PC-3 (cell line): ENCODE data around the gene EPC2. TPM values are rescaled to one million over a fixed set of nuclear protein-coding genes. Genes with fewer than 3 reads are reported as not detected.
A peak's percentile ranks its signal among the peaks of the same experiment; 100 is the strongest.

Experiments
- ATAC-seq: fragments of 200-7000 bp; cut with Tn5 transposase; 2 replicates; pipeline ENCODE4 v1.9.1; 2020; ENCODE audit warnings: mild to moderate bottlenecking, moderate library complexity
- BruUV-seq: library from RNA; stranded (reverse); fragments of 400-500 nt; replicated peaks from 2 replicates; lab custom pipeline; 2021; lab: Mats Ljungman, UMichigan
- CTCF ChIA-PET: fragments of 300-600 bp; sonication (Branson Sonifier 250); formaldehyde crosslinking; loops from one replicate; lab custom pipeline; 2022; ENCODE audit warnings: antibody characterized with exemption; lab: Charles Lee
- POLR2A ChIA-PET: fragments of 300-600 bp; sonication (Branson Sonifier 250); formaldehyde crosslinking; loops from one replicate; lab custom pipeline; 2022; ENCODE audit warnings: antibody characterized with exemption; ENCODE audit not compliant: unreplicated experiment; lab: Charles Lee
- DNase-seq: peaks from one replicate; pipeline ENCODE4 v3.0.0-alpha.2; 2015
- H2AFZ ChIP-seq: fragments of 300-600 bp; sonication (generic); 2 replicates; pipeline ENCODE4 v1.6.0; 2016; ENCODE audit warnings: antibody characterized with exemption, low read length
- H3F3A ChIP-seq: fragments of 300-600 bp; sonication (generic); one replicate; pipeline ENCODE4 v1.6.0; 2017; ENCODE audit warnings: antibody characterized with exemption, low read length, control low read depth, mild to moderate bottlenecking; ENCODE audit not compliant: unreplicated experiment
- H3K27ac ChIP-seq: fragments of 300-600 bp; sonication (generic); 2 replicates; pipeline ENCODE4 v1.5.1; 2016; ENCODE audit warnings: mild to moderate bottlenecking, low read length
- H3K27me3 ChIP-seq: fragments of 300-600 bp; sonication (generic); 2 replicates; pipeline ENCODE4 v1.6.1; 2016; ENCODE audit warnings: low read length, mixed read lengths
- H3K36me3 ChIP-seq: fragments of 300-600 bp; sonication (generic); 2 replicates; pipeline ENCODE4 v1.6.1; 2016; ENCODE audit warnings: low read depth, mixed run types, low read length, mixed read lengths
- H3K4me1 ChIP-seq: fragments of 300-600 bp; sonication (generic); 2 replicates; pipeline ENCODE4 v1.5.1; 2016; ENCODE audit warnings: low read length; ENCODE audit not compliant: insufficient read depth
- H3K4me2 ChIP-seq: fragments of 300-600 bp; sonication (generic); 2 replicates; pipeline ENCODE4 v1.6.0; 2016; ENCODE audit warnings: low read length
- H3K4me3 ChIP-seq: fragments of 300-600 bp; sonication (generic); 2 replicates; pipeline ENCODE4 v1.5.1; 2016; ENCODE audit warnings: mild to moderate bottlenecking, low read length, mixed read lengths
- H3K79me2 ChIP-seq: fragments of 300-600 bp; sonication (generic); 2 replicates; pipeline ENCODE4 v1.6.1; 2017; ENCODE audit warnings: low read length, mixed read lengths
- H3K9ac ChIP-seq: fragments of 300-600 bp; sonication (generic); 2 replicates; pipeline ENCODE4 v1.6.0; 2016; ENCODE audit warnings: mild to moderate bottlenecking, low read length
- H3K9me2 ChIP-seq: fragments of 300-600 bp; sonication (generic); replicated peaks from 2 replicates; pipeline ENCODE4 v1.6.1; 2016; ENCODE audit warnings: mixed run types, low read length, mixed read lengths
- H3K9me3 ChIP-seq: fragments of 300-600 bp; sonication (generic); 2 replicates; pipeline ENCODE4 v1.6.1; 2016; ENCODE audit warnings: low read length, mixed read lengths
- H4K20me1 ChIP-seq: fragments of 300-600 bp; sonication (generic); 2 replicates; pipeline ENCODE4 v1.6.1; 2016; ENCODE audit warnings: low read length, mixed read lengths
- EZH2 ChIP-seq: fragments of 300-600 bp; sonication (generic); IDR thresholded peaks from one replicate; pipeline ENCODE4 v1.6.1; 2017; ENCODE audit warnings: antibody characterized with exemption, mild to moderate bottlenecking, low read length; ENCODE audit not compliant: unreplicated experiment
- EZH2phosphoT487 ChIP-seq: fragments of 300-600 bp; sonication (generic); IDR thresholded peaks from 2 replicates; pipeline ENCODE4 v1.6.1; 2018; ENCODE audit warnings: mild to moderate bottlenecking, antibody characterized with exemption, low read length, borderline replicate concordance
- intact Hi-C: fragments of 100-400 bp; cut with micrococcal nuclease; formaldehyde crosslinking; loops from 2 replicates; pipeline ENCODE4 v1.9.0; 2023
- total RNA-seq: library from RNA; depleted of rRNA; stranded (reverse); fragments of >200 nt; gene quantifications from 2 replicates; pipeline ENCODE4 v1.2.3, GENCODE V29; 2014
- TF ChIP-seq, protein P1 (sequence below): fragments of 300-600 bp; sonication (generic); conservative IDR thresholded peaks from 2 replicates; pipeline ENCODE4 v1.5.1; 2017; ENCODE audit warnings: antibody characterized with exemption, low read depth, mild to moderate bottlenecking, low read length

Gene EPC2
- total RNA-seq, 1 experiment from 2014 or later = 20.6 TPM

DNA sequence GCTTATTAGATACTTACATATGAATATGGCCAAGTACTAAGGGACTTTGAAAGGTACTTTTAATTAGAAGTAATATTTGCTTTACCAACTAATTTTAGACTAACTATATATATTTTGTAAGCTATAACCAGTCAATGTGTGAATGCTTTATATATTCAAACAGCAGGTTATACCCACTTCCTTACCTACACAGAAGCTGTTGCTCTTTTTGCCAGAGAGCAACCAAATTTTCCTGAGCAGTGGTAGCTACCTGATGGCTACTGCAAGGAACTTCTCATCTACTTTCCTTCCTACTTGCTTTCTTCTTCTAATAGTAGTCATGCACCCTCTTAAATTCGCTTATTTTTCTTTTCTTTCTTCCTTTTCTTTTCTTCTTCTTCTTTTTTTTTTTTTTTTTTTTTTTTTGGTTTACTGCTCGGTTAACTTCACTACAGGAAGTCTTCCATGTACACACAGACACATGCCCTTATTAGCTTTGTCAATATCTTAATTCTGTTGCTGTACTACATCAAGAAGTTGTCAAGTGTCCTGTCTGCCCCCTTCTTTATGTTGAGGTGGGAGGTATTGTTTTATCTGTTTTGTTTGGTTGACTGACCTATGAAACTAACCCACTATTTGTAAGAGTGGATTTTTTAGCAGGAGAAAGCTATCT, 95.0 kb downstream of the EPC2 start:
- H3K9ac ChIP-seq = no peak overlapping the region
- ChIA-PET POLR2A (interaction anchor here (0.7 kb wide), 1 partner anchor 626 kb away, joined by 19 read pairs; no protein-coding TSS in a partner anchor), CTCF (interaction anchor here (0.7 kb wide), 1 partner anchor 328 kb away, joined by 4 read pairs; no protein-coding TSS in a partner anchor)
- peaks cover 4% of the 10 kb centered on the region for H3K79me2 ChIP-seq
- H3K27me3 ChIP-seq = no peaks in the 10 kb centered on the region
- H2AFZ ChIP-seq = no peak overlapping the region
- no peak for TF ChIP-seq EZH2phosphoT487
- H3K4me3 ChIP-seq = no peak overlapping the region
- intact Hi-C loops = no loop called here
- H3K4me2 ChIP-seq = no peak overlapping the region
- H3K36me3 ChIP-seq = no peaks in the 10 kb centered on the region
- H3K9me2 ChIP-seq = no peaks in the 10 kb centered on the region
- ATAC-seq (no peak), DNase-seq (no peak)
- no TSS peak for BruUV-seq
- H4K20me1 ChIP-seq = peaks cover 6% of the 10 kb centered on the region; the same call in 1 of the 2 replicates
- H3K9me3 ChIP-seq = no peaks in the 10 kb centered on the region
- H3K4me1 ChIP-seq = no peaks in the 10 kb centered on the region
- no peak overlapping the region for H3K27ac ChIP-seq
- no peaks in the 10 kb centered on the region for H3F3A ChIP-seq

- no peak for TF ChIP-seq EZH2
- TF ChIP-seq, protein P1, sequence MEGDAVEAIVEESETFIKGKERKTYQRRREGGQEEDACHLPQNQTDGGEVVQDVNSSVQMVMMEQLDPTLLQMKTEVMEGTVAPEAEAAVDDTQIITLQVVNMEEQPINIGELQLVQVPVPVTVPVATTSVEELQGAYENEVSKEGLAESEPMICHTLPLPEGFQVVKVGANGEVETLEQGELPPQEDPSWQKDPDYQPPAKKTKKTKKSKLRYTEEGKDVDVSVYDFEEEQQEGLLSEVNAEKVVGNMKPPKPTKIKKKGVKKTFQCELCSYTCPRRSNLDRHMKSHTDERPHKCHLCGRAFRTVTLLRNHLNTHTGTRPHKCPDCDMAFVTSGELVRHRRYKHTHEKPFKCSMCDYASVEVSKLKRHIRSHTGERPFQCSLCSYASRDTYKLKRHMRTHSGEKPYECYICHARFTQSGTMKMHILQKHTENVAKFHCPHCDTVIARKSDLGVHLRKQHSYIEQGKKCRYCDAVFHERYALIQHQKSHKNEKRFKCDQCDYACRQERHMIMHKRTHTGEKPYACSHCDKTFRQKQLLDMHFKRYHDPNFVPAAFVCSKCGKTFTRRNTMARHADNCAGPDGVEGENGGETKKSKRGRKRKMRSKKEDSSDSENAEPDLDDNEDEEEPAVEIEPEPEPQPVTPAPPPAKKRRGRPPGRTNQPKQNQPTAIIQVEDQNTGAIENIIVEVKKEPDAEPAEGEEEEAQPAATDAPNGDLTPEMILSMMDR = no peak
- TF ChIP-seq EZH2phosphoT487 = no peak
- H3K4me2 ChIP-seq = no peak overlapping the region
- no TSS peak for BruUV-seq
- no peak overlapping the region for H3K4me3 ChIP-seq
- POLR2A ChIA-PET = no interaction called here
- no peaks in the 10 kb centered on the region for H3K9me2 ChIP-seq
- H3K36me3 ChIP-seq = no peaks in the 10 kb centered on the region
- no peak for DNase-seq
- no peak overlapping the region for H3K9ac ChIP-seq
- H3K27me3 ChIP-seq = no peaks in the 10 kb centered on the region
- no peak for ATAC-seq
- no peaks in the 10 kb centered on the region for H4K20me1 ChIP-seq
- H3K4me1 ChIP-seq = no peaks in the 10 kb centered on the region
- H3K79me2 ChIP-seq = no peaks in the 10 kb centered on the region
- H2AFZ ChIP-seq = no peak overlapping the region
- no peaks in the 10 kb centered on the region for H3K9me3 ChIP-seq
- CTCF ChIA-PET = no interaction called here
- no peak overlapping the region for H3K27ac ChIP-seq
- intact Hi-C loops = no loop called here
- H3F3A ChIP-seq = no peaks in the 10 kb centered on the region
Measured at GRCh38 chr2:148742373-148742772, 97.8 kb downstream of the EPC2 start.

GRCh38 chr2:148745151-148745851, 100.8 kb downstream of the EPC2 start:
- Histone ChIP-seq H3K27me3 (no peaks in the 10 kb centered on the region), H3K4me1 (no peaks in the 10 kb centered on the region), H3K9me3 (no peaks in the 10 kb centered on the region), H3F3A (no peaks in the 10 kb centered on the region), H3K9ac (no peak overlapping the region), H3K9me2 (no peaks in the 10 kb centered on the region), H4K20me1 (no peaks in the 10 kb centered on the region), H3K4me3 (no peak overlapping the region), H2AFZ (no peak overlapping the region), H3K36me3 (no peaks in the 10 kb centered on the region), H3K79me2 (no peaks in the 10 kb centered on the region), H3K4me2 (no peak overlapping the region), H3K27ac (no peak overlapping the region)
- DNase-seq (peak; percentile 20), ATAC-seq (peak; percentile 35)
- no TSS peak for BruUV-seq
- POLR2A ChIA-PET = interaction anchor here (0.6 kb wide), 1 partner anchor 1961 kb away, joined by 7 read pairs; no protein-coding TSS in a partner anchor
- intact Hi-C loops = no loop called here
- CTCF ChIA-PET = no interaction called here
- TF ChIP-seq, protein P1 = no peak
- TF ChIP-seq EZH2phosphoT487 (no peak), EZH2 (no peak)
